ENCODE data around the gene ATP2A3. TPM values are rescaled to one million over a fixed set of nuclear protein-coding genes. Genes with fewer than 3 reads are reported as not detected.

Gene ATP2A3
- total and polyA plus RNA-seq, 9 donors: 1.6 to 9.9 (median 4.2) TPM

- Histone ChIP-seq H3K4me1 (ENCODE audit: insufficient read depth) (peaks cover 4% of the 10 kb centered on the region), H3K27ac (no peak overlapping the region), H3K4me3 (no peak overlapping the region), H3K27me3 (no peaks in the 10 kb centered on the region), H3K36me3 (no peaks in the 10 kb centered on the region), H3K9me3 (no peaks in the 10 kb centered on the region)
- no peak for DNase-seq
- WGBS, 3 donors: 49 to 64% (median 56%) methylated on average over 15 to 16 of the region's 16 CpGs
- intact Hi-C loops (cut with DNase I): no loop called here
- TF ChIP-seq POLR2A (IDR thresholded peaks at IDR 0.05) (no peak), EP300 (IDR thresholded peaks at IDR 0.05) (no peak), CTCF (IDR thresholded peaks at IDR 0.05) (no peak)
Observed at GRCh38 chr17:3986270-3986938, 22.2 kb upstream of the ATP2A3 start.

GRCh38 chr17:3985846-3986245 lies 21.6 kb upstream of the ATP2A3 start:
- Histone ChIP-seq H3K36me3 (no peaks in the 10 kb centered on the region), H3K9me3 (no peaks in the 10 kb centered on the region), H3K4me1 (ENCODE audit: insufficient read depth) (peaks cover 4% of the 10 kb centered on the region), H3K4me3 (no peak overlapping the region), H3K27ac (no peak overlapping the region), H3K27me3 (no peaks in the 10 kb centered on the region)
- WGBS, 3 donors: 58 to 80% (median 64%) methylated on average over 9 to 14 of the region's 14 CpGs
- no peak for DNase-seq
- TF ChIP-seq CTCF (IDR thresholded peaks at IDR 0.05) (no peak), POLR2A (IDR thresholded peaks at IDR 0.05) (no peak), EP300 (IDR thresholded peaks at IDR 0.05) (no peak)
- intact Hi-C loops (cut with DNase I): no loop called here

GRCh38 chr17:3983606-3984484 lies 19.6 kb upstream of the ATP2A3 start:
- no peak overlapping the region for H3K27ac ChIP-seq
- H3K36me3 ChIP-seq: no peaks in the 10 kb centered on the region
- H3K4me3 ChIP-seq: no peak overlapping the region
- no peaks in the 10 kb centered on the region for H3K9me3 ChIP-seq
- no peak for DNase-seq
- peaks cover 4% of the 10 kb centered on the region for H3K4me1 ChIP-seq (ENCODE audit: insufficient read depth)
- intact Hi-C loops (cut with DNase I): no loop called here
- H3K27me3 ChIP-seq: no peaks in the 10 kb centered on the region
- WGBS, 3 donors: 69 to 85% (median 78%) methylated on average over 17 to 18 of the region's 18 CpGs
- TF ChIP-seq EP300 (IDR thresholded peaks at IDR 0.05): no peak
- TF ChIP-seq POLR2A (IDR thresholded peaks at IDR 0.05): no peak
- no peak for TF ChIP-seq CTCF (IDR thresholded peaks at IDR 0.05)

- TF ChIP-seq EP300 (IDR thresholded peaks at IDR 0.05) (no peak), CTCF (IDR thresholded peaks at IDR 0.05) (no peak), POLR2A (IDR thresholded peaks at IDR 0.05) (no peak)
- Histone ChIP-seq H3K9me3 (no peaks in the 10 kb centered on the region), H3K36me3 (no peaks in the 10 kb centered on the region), H3K27me3 (no peaks in the 10 kb centered on the region), H3K27ac (no peak overlapping the region), H3K4me3 (no peak overlapping the region), H3K4me1 (ENCODE audit: insufficient read depth) (peaks cover 2% of the 10 kb centered on the region)
- intact Hi-C loops (cut with DNase I): no loop called here
- WGBS, 3 donors: 87 to 91% (median 90%) methylated on average over 8 of the region's 8 CpGs
- no peak for DNase-seq
Observed at GRCh38 chr17:3982541-3983017, 18.3 kb upstream of the ATP2A3 start.
